HEK293 (cell line): ENCODE results near the gene BBC3.

Source experiments
- GFI1B ChIP-seq: fragments of 450-650 bp; formaldehyde crosslinking; IDR thresholded peaks from 2 replicates; pipeline ENCODE4 v1.5.1; 2016; ENCODE audit warnings: missing biosample characterization, missing genetic modification characterization
- GLI2 ChIP-seq: fragments of 450-650 bp; formaldehyde crosslinking; IDR thresholded peaks from 2 replicates; pipeline ENCODE4; 2017; ENCODE audit warnings: missing biosample characterization, missing genetic modification characterization, low read depth, borderline replicate concordance
- HOXC10 ChIP-seq: sonication (generic); formaldehyde crosslinking; IDR thresholded peaks from 2 replicates; pipeline ENCODE4 v1.8.1; 2023; ENCODE audit warnings: mild to moderate bottlenecking, missing genetic modification reagents
- KLF8 ChIP-seq: fragments of 450-650 bp; formaldehyde crosslinking; IDR thresholded peaks from 2 replicates; pipeline ENCODE4 v1.5.1; 2016; ENCODE audit warnings: missing biosample characterization, missing genetic modification characterization
- KLF9 ChIP-seq: fragments of 450-650 bp; formaldehyde crosslinking; IDR thresholded peaks from 2 replicates; pipeline ENCODE4 v1.5.1; 2016; ENCODE audit warnings: missing biosample characterization, missing genetic modification characterization, low read depth
- SP2 ChIP-seq: fragments of 450-650 bp; formaldehyde crosslinking; IDR thresholded peaks from 2 replicates; pipeline ENCODE4 v1.5.1; 2016; ENCODE audit warnings: missing biosample characterization, missing genetic modification characterization
- TCF7L2 ChIP-seq: IDR thresholded peaks from 2 replicates; pipeline ENCODE4 v1.6.1; 2011; ENCODE audit warnings: low read depth, mild to moderate bottlenecking, inconsistent platforms, low read length, moderate library complexity, borderline replicate concordance
- TRIM28 ChIP-seq: IDR thresholded peaks from 2 replicates; pipeline ENCODE4 v1.6.1; 2011; ENCODE audit warnings: low read length, control low read depth, borderline replicate concordance
- WT1 ChIP-seq: fragments of 450-650 bp; formaldehyde crosslinking; IDR thresholded peaks from 2 replicates; pipeline ENCODE4 v1.5.1; 2016; ENCODE audit warnings: missing biosample characterization, missing genetic modification characterization
- ZBTB20 ChIP-seq: fragments of 450-650 bp; formaldehyde crosslinking; IDR thresholded peaks from 2 replicates; pipeline ENCODE4 v1.5.1; 2016; ENCODE audit warnings: missing biosample characterization, missing genetic modification characterization
- ZBTB8A ChIP-seq: fragments of 450-650 bp; formaldehyde crosslinking; IDR thresholded peaks from 2 replicates; pipeline ENCODE4 v1.5.1; 2016; ENCODE audit warnings: missing biosample characterization, missing genetic modification characterization
- ZFP69B ChIP-seq: fragments of 450-650 bp; formaldehyde crosslinking; IDR thresholded peaks from 2 replicates; pipeline ENCODE4 v1.5.1; 2016; ENCODE audit warnings: missing biosample characterization, missing genetic modification characterization
- ZNF16 ChIP-seq: fragments of 450-650 bp; formaldehyde crosslinking; IDR thresholded peaks from 2 replicates; pipeline ENCODE4 v1.5.1; 2016; ENCODE audit warnings: low read depth, missing biosample characterization, missing genetic modification characterization
- ZNF169 ChIP-seq: fragments of 450-650 bp; formaldehyde crosslinking; IDR thresholded peaks from 2 replicates; pipeline ENCODE4 v1.5.1; 2016; ENCODE audit warnings: missing biosample characterization, missing genetic modification characterization
- ZNF24 ChIP-seq: fragments of 450-650 bp; formaldehyde crosslinking; IDR thresholded peaks from 2 replicates; pipeline ENCODE4 v1.5.1; 2016; ENCODE audit warnings: missing biosample characterization, missing genetic modification characterization
- ZNF248 ChIP-seq: fragments of 450-650 bp; formaldehyde crosslinking; IDR thresholded peaks from 2 replicates; pipeline ENCODE4 v1.5.1; 2017; ENCODE audit warnings: missing biosample characterization, missing genetic modification characterization
- ZNF404 ChIP-seq: fragments of 450-650 bp; formaldehyde crosslinking; IDR thresholded peaks from 2 replicates; pipeline ENCODE4 v1.5.1; 2017; ENCODE audit warnings: missing biosample characterization, missing genetic modification characterization
- ZNF626 ChIP-seq: fragments of 450-650 bp; sonication (Bioruptor Pico); formaldehyde crosslinking; IDR thresholded peaks from 2 replicates; pipeline ENCODE4 v1.5.1; 2018; ENCODE audit warnings: missing biosample characterization, missing genetic modification characterization, inconsistent platforms
- TF ChIP-seq, protein P1 (sequence below): fragments of 450-650 bp; formaldehyde crosslinking; IDR thresholded peaks from 2 replicates; pipeline ENCODE4 v1.5.1; 2017; ENCODE audit warnings: missing biosample characterization, missing genetic modification characterization
- TF ChIP-seq, protein P2 (sequence below): fragments of 450-650 bp; formaldehyde crosslinking; IDR thresholded peaks from 2 replicates; pipeline ENCODE4 v1.5.1; 2017; ENCODE audit warnings: missing biosample characterization, missing genetic modification characterization
- TF ChIP-seq, protein P3 (sequence below): fragments of 450-650 bp; formaldehyde crosslinking; optimal IDR thresholded peaks from 2 replicates; pipeline ENCODE3; 2016; ENCODE audit warnings: missing biosample characterization, mild to moderate bottlenecking, missing genetic modification characterization
- TF ChIP-seq, protein P4 (sequence below): fragments of 450-650 bp; formaldehyde crosslinking; IDR thresholded peaks from 2 replicates; pipeline ENCODE4 v1.5.1; 2016; ENCODE audit warnings: missing biosample characterization, missing genetic modification characterization
- TF ChIP-seq, protein P5 (sequence below): fragments of 450-650 bp; formaldehyde crosslinking; IDR thresholded peaks from 2 replicates; pipeline ENCODE4 v1.5.1; 2016; ENCODE audit warnings: missing biosample characterization, missing genetic modification characterization
- TF ChIP-seq, protein P6 (sequence below): sonication (generic); formaldehyde crosslinking; IDR thresholded peaks from 2 replicates; pipeline ENCODE4 v1.8.1; 2022; ENCODE audit warnings: mild to moderate bottlenecking, moderate library complexity, missing genetic modification reagents
- TF ChIP-seq, protein P7 (sequence below): fragments of 450-650 bp; formaldehyde crosslinking; IDR thresholded peaks from 2 replicates; pipeline ENCODE4 v1.5.1; 2016; ENCODE audit warnings: missing biosample characterization, missing genetic modification characterization

The BBC3 gene

DNA sequence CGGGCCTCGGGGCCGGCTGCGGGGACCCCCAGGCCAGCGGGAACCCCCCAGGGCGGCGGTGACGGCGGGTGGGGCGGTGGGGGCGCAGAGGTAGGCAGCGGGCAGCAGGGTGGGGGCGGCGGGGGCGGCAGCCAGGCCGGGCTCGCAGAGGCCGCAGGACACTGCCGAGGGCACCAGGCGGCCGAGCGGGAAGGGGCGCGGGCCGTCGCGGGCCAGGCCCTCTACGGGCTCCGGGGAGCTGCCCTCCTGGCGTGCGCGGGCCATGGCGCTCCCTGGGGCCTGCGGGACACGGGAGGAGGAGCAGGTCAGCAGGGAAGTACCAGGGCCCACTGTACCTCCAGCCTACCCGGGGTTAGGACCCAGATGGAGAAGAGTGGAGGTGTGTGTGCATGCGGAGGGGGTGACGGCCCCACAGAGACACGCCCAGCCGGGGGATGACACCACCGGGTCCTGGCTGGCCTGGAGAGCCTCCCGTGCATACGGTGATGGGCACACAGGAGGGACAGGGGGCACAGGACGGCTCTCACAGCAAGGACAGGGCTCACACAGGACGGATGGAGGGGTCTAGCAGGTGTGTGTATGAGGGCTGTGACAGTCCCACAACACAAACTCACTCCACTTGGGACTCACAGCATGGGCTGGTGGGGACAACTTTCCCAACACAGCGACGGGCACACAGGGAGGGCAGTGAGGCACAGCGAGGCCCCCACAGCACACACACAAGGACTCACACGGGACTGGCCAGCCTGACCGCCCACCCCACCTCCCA lies 2.6 kb downstream of the BBC3 start (continued):
- TF ChIP-seq, protein P1, sequence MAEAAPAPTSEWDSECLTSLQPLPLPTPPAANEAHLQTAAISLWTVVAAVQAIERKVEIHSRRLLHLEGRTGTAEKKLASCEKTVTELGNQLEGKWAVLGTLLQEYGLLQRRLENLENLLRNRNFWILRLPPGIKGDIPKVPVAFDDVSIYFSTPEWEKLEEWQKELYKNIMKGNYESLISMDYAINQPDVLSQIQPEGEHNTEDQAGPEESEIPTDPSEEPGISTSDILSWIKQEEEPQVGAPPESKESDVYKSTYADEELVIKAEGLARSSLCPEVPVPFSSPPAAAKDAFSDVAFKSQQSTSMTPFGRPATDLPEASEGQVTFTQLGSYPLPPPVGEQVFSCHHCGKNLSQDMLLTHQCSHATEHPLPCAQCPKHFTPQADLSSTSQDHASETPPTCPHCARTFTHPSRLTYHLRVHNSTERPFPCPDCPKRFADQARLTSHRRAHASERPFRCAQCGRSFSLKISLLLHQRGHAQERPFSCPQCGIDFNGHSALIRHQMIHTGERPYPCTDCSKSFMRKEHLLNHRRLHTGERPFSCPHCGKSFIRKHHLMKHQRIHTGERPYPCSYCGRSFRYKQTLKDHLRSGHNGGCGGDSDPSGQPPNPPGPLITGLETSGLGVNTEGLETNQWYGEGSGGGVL (tag by site-specific recombination) = peak; percentile 32; the same call in 1 of the 2 replicates
- TF ChIP-seq ZBTB8A (peak; percentile 41), HOXC10 (CRISPR knock-in tag) (peak; percentile 62; the same call in 1 of the 2 replicates), GFI1B (tag by site-specific recombination) (no peak), ZNF248 (tag by site-specific recombination) (peak; percentile 23; the same call in 1 of the 2 replicates), KLF9 (tag by site-specific recombination) (peak; percentile 88), KLF8 (tag by site-specific recombination) (peak; percentile 4; the same call in 1 of the 2 replicates), ZNF169 (tag by site-specific recombination) (0 out of 2 replicates have a peak, but pooled peaks have one; percentile 27), SP2 (tag by site-specific recombination) (peak; percentile 35), ZFP69B (peak; percentile 81), ZNF626 (tag by site-specific recombination) (no peak), ZNF16 (no peak), ZBTB20 (tag by site-specific recombination) (peak; percentile 64; the same call in 1 of the 2 replicates), TCF7L2 (no peak), ZNF404 (no peak), WT1 (tag by site-specific recombination) (no peak), TRIM28 (no peak), ZNF24 (tag by site-specific recombination) (no peak), GLI2 (tag by site-specific recombination) (no peak)
- TF ChIP-seq, protein P2, sequence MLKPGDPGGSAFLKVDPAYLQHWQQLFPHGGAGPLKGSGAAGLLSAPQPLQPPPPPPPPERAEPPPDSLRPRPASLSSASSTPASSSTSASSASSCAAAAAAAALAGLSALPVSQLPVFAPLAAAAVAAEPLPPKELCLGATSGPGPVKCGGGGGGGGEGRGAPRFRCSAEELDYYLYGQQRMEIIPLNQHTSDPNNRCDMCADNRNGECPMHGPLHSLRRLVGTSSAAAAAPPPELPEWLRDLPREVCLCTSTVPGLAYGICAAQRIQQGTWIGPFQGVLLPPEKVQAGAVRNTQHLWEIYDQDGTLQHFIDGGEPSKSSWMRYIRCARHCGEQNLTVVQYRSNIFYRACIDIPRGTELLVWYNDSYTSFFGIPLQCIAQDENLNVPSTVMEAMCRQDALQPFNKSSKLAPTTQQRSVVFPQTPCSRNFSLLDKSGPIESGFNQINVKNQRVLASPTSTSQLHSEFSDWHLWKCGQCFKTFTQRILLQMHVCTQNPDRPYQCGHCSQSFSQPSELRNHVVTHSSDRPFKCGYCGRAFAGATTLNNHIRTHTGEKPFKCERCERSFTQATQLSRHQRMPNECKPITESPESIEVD (tag by site-specific recombination) = no peak
- TF ChIP-seq, protein P3, sequence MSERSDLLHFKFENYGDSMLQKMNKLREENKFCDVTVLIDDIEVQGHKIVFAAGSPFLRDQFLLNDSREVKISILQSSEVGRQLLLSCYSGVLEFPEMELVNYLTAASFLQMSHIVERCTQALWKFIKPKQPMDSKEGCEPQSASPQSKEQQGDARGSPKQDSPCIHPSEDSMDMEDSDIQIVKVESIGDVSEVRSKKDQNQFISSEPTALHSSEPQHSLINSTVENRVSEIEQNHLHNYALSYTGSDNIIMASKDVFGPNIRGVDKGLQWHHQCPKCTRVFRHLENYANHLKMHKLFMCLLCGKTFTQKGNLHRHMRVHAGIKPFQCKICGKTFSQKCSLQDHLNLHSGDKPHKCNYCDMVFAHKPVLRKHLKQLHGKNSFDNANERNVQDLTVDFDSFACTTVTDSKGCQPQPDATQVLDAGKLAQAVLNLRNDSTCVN (tag by site-specific recombination) = peak; percentile 65
- TF ChIP-seq, protein P4, sequence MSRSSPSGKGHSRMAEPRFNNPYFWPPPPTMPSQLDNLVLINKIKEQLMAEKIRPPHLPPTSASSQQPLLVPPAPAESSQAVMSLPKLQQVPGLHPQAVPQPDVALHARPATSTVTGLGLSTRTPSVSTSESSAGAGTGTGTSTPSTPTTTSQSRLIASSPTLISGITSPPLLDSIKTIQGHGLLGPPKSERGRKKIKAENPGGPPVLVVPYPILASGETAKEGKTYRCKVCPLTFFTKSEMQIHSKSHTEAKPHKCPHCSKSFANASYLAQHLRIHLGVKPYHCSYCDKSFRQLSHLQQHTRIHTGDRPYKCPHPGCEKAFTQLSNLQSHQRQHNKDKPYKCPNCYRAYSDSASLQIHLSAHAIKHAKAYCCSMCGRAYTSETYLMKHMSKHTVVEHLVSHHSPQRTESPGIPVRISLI (tag by site-specific recombination) = no peak
- TF ChIP-seq, protein P5, sequence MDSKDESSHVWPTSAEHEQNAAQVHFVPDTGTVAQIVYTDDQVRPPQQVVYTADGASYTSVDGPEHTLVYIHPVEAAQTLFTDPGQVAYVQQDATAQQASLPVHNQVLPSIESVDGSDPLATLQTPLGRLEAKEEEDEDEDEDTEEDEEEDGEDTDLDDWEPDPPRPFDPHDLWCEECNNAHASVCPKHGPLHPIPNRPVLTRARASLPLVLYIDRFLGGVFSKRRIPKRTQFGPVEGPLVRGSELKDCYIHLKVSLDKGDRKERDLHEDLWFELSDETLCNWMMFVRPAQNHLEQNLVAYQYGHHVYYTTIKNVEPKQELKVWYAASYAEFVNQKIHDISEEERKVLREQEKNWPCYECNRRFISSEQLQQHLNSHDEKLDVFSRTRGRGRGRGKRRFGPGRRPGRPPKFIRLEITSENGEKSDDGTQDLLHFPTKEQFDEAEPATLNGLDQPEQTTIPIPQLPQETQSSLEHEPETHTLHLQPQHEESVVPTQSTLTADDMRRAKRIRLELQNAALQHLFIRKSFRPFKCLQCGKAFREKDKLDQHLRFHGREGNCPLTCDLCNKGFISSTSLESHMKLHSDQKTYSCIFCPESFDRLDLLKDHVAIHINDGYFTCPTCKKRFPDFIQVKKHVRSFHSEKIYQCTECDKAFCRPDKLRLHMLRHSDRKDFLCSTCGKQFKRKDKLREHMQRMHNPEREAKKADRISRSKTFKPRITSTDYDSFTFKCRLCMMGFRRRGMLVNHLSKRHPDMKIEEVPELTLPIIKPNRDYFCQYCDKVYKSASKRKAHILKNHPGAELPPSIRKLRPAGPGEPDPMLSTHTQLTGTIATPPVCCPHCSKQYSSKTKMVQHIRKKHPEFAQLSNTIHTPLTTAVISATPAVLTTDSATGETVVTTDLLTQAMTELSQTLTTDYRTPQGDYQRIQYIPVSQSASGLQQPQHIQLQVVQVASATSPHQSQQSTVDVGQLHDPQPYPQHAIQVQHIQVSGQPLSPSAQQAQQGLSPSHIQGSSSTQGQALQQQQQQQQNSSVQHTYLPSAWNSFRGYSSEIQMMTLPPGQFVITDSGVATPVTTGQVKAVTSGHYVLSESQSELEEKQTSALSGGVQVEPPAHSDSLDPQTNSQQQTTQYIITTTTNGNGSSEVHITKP (tag by site-specific recombination) = no peak
- TF ChIP-seq, protein P6, sequence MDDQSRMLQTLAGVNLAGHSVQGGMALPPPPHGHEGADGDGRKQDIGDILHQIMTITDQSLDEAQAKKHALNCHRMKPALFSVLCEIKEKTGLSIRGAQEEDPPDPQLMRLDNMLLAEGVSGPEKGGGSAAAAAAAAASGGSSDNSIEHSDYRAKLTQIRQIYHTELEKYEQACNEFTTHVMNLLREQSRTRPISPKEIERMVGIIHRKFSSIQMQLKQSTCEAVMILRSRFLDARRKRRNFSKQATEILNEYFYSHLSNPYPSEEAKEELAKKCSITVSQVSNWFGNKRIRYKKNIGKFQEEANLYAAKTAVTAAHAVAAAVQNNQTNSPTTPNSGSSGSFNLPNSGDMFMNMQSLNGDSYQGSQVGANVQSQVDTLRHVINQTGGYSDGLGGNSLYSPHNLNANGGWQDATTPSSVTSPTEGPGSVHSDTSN (CRISPR knock-in tag) = peak; percentile 58; the same call in 1 of the 2 replicates
- TF ChIP-seq, protein P7, sequence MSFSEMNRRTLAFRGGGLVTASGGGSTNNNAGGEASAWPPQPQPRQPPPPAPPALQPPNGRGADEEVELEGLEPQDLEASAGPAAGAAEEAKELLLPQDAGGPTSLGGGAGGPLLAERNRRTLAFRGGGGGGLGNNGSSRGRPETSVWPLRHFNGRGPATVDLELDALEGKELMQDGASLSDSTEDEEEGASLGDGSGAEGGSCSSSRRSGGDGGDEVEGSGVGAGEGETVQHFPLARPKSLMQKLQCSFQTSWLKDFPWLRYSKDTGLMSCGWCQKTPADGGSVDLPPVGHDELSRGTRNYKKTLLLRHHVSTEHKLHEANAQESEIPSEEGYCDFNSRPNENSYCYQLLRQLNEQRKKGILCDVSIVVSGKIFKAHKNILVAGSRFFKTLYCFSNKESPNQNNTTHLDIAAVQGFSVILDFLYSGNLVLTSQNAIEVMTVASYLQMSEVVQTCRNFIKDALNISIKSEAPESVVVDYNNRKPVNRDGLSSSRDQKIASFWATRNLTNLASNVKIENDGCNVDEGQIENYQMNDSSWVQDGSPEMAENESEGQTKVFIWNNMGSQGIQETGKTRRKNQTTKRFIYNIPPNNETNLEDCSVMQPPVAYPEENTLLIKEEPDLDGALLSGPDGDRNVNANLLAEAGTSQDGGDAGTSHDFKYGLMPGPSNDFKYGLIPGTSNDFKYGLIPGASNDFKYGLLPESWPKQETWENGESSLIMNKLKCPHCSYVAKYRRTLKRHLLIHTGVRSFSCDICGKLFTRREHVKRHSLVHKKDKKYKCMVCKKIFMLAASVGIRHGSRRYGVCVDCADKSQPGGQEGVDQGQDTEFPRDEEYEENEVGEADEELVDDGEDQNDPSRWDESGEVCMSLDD (tag by site-specific recombination) = peak; percentile 36
